ENCODE measurements around the gene VWF. TPM values are rescaled to one million over a fixed set of nuclear protein-coding genes. Genes with fewer than 3 reads are reported as not detected.

VWF gene
- total RNA-seq, 1 donor = 0.72 TPM

DNA sequence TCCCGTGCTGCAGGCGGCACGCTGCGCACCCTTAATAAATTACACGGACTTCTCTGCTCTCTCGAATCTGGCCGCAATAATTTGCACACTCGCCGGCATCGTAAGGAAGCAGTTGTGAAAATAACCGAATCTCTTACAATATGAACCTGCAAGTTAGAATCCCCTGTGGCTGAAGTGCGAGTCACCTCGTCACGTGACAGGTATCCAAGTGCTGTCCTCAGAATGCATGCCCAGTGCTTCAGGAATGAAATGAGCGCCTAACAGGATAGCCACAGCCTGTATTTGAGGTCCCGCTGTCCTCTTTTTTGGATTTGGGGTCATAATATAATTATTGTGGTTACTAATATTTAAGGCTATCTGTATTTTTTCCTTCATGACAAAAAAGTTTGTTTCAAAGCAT is 82.0 kb downstream of the VWF start:
- H3K9me3 ChIP-seq (ENCODE audit: low read depth, low read length) = no peaks in the 10 kb centered on the region
- no peaks in the 10 kb centered on the region for H4K20me1 ChIP-seq (ENCODE audit: insufficient read depth, low read length)
- H3K4me1 ChIP-seq (ENCODE audit: insufficient read depth, low read length) = peaks cover 16% of the 10 kb centered on the region
- no peak overlapping the region for H2AFZ ChIP-seq (ENCODE audit: low read length)
- no peaks in the 10 kb centered on the region for H3K27me3 ChIP-seq (ENCODE audit: insufficient read depth, low read length)
- H3K27ac ChIP-seq (ENCODE audit: low read depth, low read length) = no peak overlapping the region
- H3K4me3 ChIP-seq (ENCODE audit: insufficient read depth, low read length) = no peak overlapping the region
- no peak for DNase-seq (ENCODE audit: insufficient read length, low spot score, missing footprints)
- H3K4me2 ChIP-seq (ENCODE audit: insufficient read depth, low read length) = no peak overlapping the region
- H3K79me2 ChIP-seq (ENCODE audit: insufficient read depth, low read length) = no peaks in the 10 kb centered on the region
- TF ChIP-seq, protein P1, sequence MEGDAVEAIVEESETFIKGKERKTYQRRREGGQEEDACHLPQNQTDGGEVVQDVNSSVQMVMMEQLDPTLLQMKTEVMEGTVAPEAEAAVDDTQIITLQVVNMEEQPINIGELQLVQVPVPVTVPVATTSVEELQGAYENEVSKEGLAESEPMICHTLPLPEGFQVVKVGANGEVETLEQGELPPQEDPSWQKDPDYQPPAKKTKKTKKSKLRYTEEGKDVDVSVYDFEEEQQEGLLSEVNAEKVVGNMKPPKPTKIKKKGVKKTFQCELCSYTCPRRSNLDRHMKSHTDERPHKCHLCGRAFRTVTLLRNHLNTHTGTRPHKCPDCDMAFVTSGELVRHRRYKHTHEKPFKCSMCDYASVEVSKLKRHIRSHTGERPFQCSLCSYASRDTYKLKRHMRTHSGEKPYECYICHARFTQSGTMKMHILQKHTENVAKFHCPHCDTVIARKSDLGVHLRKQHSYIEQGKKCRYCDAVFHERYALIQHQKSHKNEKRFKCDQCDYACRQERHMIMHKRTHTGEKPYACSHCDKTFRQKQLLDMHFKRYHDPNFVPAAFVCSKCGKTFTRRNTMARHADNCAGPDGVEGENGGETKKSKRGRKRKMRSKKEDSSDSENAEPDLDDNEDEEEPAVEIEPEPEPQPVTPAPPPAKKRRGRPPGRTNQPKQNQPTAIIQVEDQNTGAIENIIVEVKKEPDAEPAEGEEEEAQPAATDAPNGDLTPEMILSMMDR (IDR thresholded peaks at IDR 0.05; ENCODE audit: extremely low read depth, low read depth, low read length) = no peak
- no peaks in the 10 kb centered on the region for H3K36me3 ChIP-seq (ENCODE audit: insufficient read depth, low read length)

DNA sequence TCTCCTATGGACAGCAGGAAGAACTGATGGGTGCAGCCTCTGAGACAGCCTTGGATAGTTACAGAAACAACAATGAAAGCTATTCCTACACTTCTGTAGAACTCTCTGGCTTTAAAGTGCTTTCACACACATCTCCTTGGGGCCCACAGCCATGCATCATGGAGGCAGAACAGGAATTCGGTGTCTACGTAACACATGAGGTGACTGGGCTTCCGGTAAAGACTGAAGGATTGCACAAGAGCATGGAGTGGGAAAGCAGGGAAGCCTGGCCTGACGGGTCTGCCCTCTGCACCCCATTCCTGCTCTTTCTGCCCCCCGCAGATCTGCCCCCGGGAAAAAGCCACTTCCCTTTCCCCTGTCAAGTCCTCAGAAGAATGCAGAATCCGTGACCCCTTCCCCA is 82.6 kb downstream of the VWF start:
- DNase-seq (ENCODE audit: insufficient read length, low spot score, missing footprints) = peak; percentile 56
- no peak overlapping the region for H2AFZ ChIP-seq (ENCODE audit: low read length)
- no peak overlapping the region for H3K27ac ChIP-seq (ENCODE audit: low read depth, low read length)

DNA sequence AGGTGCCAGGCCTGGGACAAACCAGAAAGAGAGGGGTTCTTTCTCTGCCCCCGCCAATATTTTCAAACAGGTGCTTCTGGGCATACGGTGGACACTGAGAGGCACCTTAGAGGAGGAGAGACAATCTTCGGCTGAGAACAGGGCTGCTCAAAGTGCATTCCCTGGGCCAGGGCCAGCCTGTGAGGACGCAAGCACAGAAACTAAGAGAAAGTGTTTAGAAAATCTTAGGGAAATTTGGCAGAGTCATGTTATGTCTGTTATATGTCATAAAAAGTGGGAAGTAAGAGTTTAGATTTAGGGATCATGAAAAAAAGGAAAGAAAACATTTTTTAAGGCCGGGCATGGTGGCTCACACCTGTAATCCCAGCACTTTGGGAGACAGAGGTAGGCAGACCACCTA is 83.7 kb downstream of the VWF start:
- no peak overlapping the region for H3K27ac ChIP-seq (ENCODE audit: low read depth, low read length)
- no peaks in the 10 kb centered on the region for H4K20me1 ChIP-seq (ENCODE audit: insufficient read depth, low read length)
- no peaks in the 10 kb centered on the region for H3K27me3 ChIP-seq (ENCODE audit: insufficient read depth, low read length)
- H3K4me3 ChIP-seq (ENCODE audit: insufficient read depth, low read length) = no peak overlapping the region
- no peaks in the 10 kb centered on the region for H3K79me2 ChIP-seq (ENCODE audit: insufficient read depth, low read length)
- DNase-seq (ENCODE audit: insufficient read length, low spot score, missing footprints) = no peak
- H3K9me3 ChIP-seq (ENCODE audit: low read depth, low read length) = no peaks in the 10 kb centered on the region
- H3K36me3 ChIP-seq (ENCODE audit: insufficient read depth, low read length) = no peaks in the 10 kb centered on the region
- TF ChIP-seq, protein P1 (IDR thresholded peaks at IDR 0.05; ENCODE audit: extremely low read depth, low read depth, low read length) = no peak
- no peak overlapping the region for H3K4me2 ChIP-seq (ENCODE audit: insufficient read depth, low read length)
- no peak overlapping the region for H2AFZ ChIP-seq (ENCODE audit: low read length)
- H3K4me1 ChIP-seq (ENCODE audit: insufficient read depth, low read length) = peaks cover 8% of the 10 kb centered on the region

More for the DNA sequence above, 82.6 kb downstream of the VWF start:
- Histone ChIP-seq H3K4me1 (ENCODE audit: insufficient read depth, low read length) (peaks cover 10% of the 10 kb centered on the region), H3K9me3 (ENCODE audit: low read depth, low read length) (no peaks in the 10 kb centered on the region), H3K79me2 (ENCODE audit: insufficient read depth, low read length) (no peaks in the 10 kb centered on the region), H4K20me1 (ENCODE audit: insufficient read depth, low read length) (no peaks in the 10 kb centered on the region), H3K4me2 (ENCODE audit: insufficient read depth, low read length) (no peak overlapping the region), H3K27me3 (ENCODE audit: insufficient read depth, low read length) (no peaks in the 10 kb centered on the region), H3K36me3 (ENCODE audit: insufficient read depth, low read length) (no peaks in the 10 kb centered on the region), H3K4me3 (ENCODE audit: insufficient read depth, low read length) (no peak overlapping the region)
- TF ChIP-seq, protein P1 (IDR thresholded peaks at IDR 0.05; ENCODE audit: extremely low read depth, low read depth, low read length) = no peak

DNA sequence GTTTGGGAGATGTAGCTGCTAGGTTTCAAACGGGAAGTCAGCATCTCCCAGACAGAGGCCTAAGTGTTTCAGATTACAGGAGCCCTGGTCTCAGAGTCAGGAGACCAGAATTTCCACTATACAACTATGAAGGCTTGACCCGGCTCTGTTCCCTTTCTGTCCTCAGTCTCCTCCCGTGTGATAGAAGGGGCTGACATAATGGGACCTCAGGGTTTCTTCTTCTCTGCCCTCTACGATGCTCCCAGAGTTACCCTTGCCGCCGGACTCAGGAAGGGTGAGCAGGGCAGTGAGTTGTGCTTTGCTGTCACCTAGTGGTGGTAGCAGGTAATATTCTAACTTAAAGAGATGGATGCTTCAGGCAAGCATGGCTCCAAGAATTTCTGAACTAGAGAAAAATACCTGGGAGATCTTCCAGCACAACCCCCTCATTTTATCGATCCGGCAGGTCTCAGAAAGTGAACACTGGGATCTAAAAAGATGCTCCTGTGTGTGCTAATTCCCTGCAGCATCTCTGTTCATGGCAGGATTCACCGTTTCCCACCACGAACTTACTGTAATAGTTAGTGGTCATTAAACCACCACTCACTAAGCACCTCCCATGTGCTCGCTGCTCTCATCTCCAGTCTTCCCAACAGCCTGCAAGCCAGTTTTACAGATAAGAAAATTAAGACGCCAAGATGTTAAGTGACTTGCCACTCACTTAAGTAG is 84.4 kb downstream of the VWF start:
- no peak overlapping the region for H3K4me3 ChIP-seq (ENCODE audit: insufficient read depth, low read length)
- no peaks in the 10 kb centered on the region for H3K36me3 ChIP-seq (ENCODE audit: insufficient read depth, low read length)
- no peaks in the 10 kb centered on the region for H3K27me3 ChIP-seq (ENCODE audit: insufficient read depth, low read length)
- peak overlapping the region; percentile 30 for H3K4me2 ChIP-seq (ENCODE audit: insufficient read depth, low read length)
- peak; percentile 87 for DNase-seq (ENCODE audit: insufficient read length, low spot score, missing footprints)
- no peak overlapping the region for H3K27ac ChIP-seq (ENCODE audit: low read depth, low read length)
- no peaks in the 10 kb centered on the region for H4K20me1 ChIP-seq (ENCODE audit: insufficient read depth, low read length)
- no peaks in the 10 kb centered on the region for H3K79me2 ChIP-seq (ENCODE audit: insufficient read depth, low read length)
- no peaks in the 10 kb centered on the region for H3K9me3 ChIP-seq (ENCODE audit: low read depth, low read length)
- H3K4me1 ChIP-seq (ENCODE audit: insufficient read depth, low read length) = peaks cover 8% of the 10 kb centered on the region
- peak overlapping the region; percentile 83 for H2AFZ ChIP-seq (ENCODE audit: low read length)
- TF ChIP-seq, protein P1 (IDR thresholded peaks at IDR 0.05; ENCODE audit: extremely low read depth, low read depth, low read length) = peak; percentile 89

Measured in osteoblast (primary cell).